LNCaP clone FGC (cell line): ENCODE measurements around the gene FAM50B.

Source experiments
- DNase-seq: peaks from one replicate; pipeline ENCODE4 v3.0.0-alpha.2; 2011; ENCODE audit warnings: low read depth
- H3K4me3 ChIP-seq: 2 replicates; pipeline ENCODE4 v1.5.1; 2011; ENCODE audit warnings: mild to moderate bottlenecking, low read depth, low read length, control low read depth
- CTCF ChIP-seq: IDR thresholded peaks from 2 replicates; pipeline ENCODE4 v1.5.1; 2012; ENCODE audit warnings: mild to moderate bottlenecking; ENCODE audit not compliant: control insufficient read depth, insufficient read depth; ENCODE audit errors: extremely low read depth

The FAM50B gene

GRCh38 chr6:3812596-3812995 is 36.6 kb upstream of the FAM50B start:
- no peak for TF ChIP-seq CTCF
- no peak overlapping the region for H3K4me3 ChIP-seq
- no peak for DNase-seq

- no peak overlapping the region for H3K4me3 ChIP-seq
- no peak for TF ChIP-seq CTCF
- DNase-seq = no peak
These were observed 35.9 kb upstream of the FAM50B start for GRCh38 chr6:3813150-3813780.

- DNase-seq = no peak
- TF ChIP-seq CTCF = no peak
- no peak overlapping the region for H3K4me3 ChIP-seq
These were observed 35.3 kb upstream of the FAM50B start for GRCh38 chr6:3813918-3814317.

GRCh38 chr6:3814539-3814938 is 34.6 kb upstream of the FAM50B start:
- TF ChIP-seq CTCF = no peak
- no peak overlapping the region for H3K4me3 ChIP-seq
- no peak for DNase-seq

GRCh38 chr6:3816251-3816650 is 32.9 kb upstream of the FAM50B start:
- no peak for TF ChIP-seq CTCF
- DNase-seq = no peak
- no peak overlapping the region for H3K4me3 ChIP-seq

GRCh38 chr6:3819161-3820110 is 29.7 kb upstream of the FAM50B start:
- no peak for DNase-seq
- TF ChIP-seq CTCF = no peak
- H3K4me3 ChIP-seq = no peak overlapping the region
